Measurements from ENCODE around the gene LRFN5. TPM values are rescaled to one million over a fixed set of nuclear protein-coding genes. Genes with fewer than 3 reads are reported as not detected.

Gene LRFN5
- polyA plus RNA-seq, 3 donors: not detected

GRCh38 chr14:41606282-41606531 lies 469 bp upstream of the LRFN5 start:
- WGBS (ENCODE audit: insufficient coverage): 3% methylated on average over 6 of the region's 7 CpGs
- Histone ChIP-seq H4K20me1 (ENCODE audit: insufficient read depth, low read length) (no peaks in the 10 kb centered on the region), H3K9me3 (replicated peaks in 1 of 2; ENCODE audit: control insufficient read depth in 1 of 2, insufficient read depth in 1 of 2, low read length in 2 of 2) (peaks cover 0 to 40% of the 10 kb centered on the region in 2 donors), H3K27ac (ENCODE audit: low read depth in 1 of 2, low read length in 2 of 2) (no peak overlapping the region), H3K4me2 (replicated peaks; ENCODE audit: extremely low read depth, low read length, poor library complexity, severe bottlenecking) (peak overlapping the region; percentile 37), H3K79me2 (ENCODE audit: insufficient read depth, low read length) (no peaks in the 10 kb centered on the region), H2AFZ (ENCODE audit: insufficient read depth, low read depth, low read length, poor library complexity, severe bottlenecking) (no peak overlapping the region), H3K27me3 (ENCODE audit: control insufficient read depth in 2 of 2, insufficient read depth in 2 of 2, low read length in 2 of 2) (peaks cover 70 to 85% of the 10 kb centered on the region in 2 donors), H3K4me1 (ENCODE audit: control insufficient read depth in 1 of 2, insufficient read depth in 2 of 2, low read length in 2 of 2) (no peaks in the 10 kb centered on the region), H3K36me3 (replicated peaks in 1 of 2; ENCODE audit: control insufficient read depth in 1 of 2, insufficient read depth in 2 of 2, low read length in 2 of 2) (no peaks in the 10 kb centered on the region), H3K9ac (ENCODE audit: insufficient read depth, low read length, poor library complexity, severe bottlenecking) (no peak overlapping the region), H3K4me3 (replicated peaks in 1 of 3; ENCODE audit: low read depth in 2 of 3, low read length in 3 of 3) (peak overlapping the region in 1 of 3 experiments; percentile 36)
- intact Hi-C loops (cut with micrococcal nuclease): no loop called here
- TF ChIP-seq CTCF (IDR thresholded peaks at IDR 0.05): no peak
- no peak overlapping the region for H3K27ac Mint-ChIP-seq
- peaks cover 0 to 18% (median 2%) of the 10 kb centered on the region in 7 donors for H3K9me3 Mint-ChIP-seq
- H3K27me3 Mint-ChIP-seq (ENCODE audit: low read depth in 3 of 3): peaks cover 65 to 74% (median 71%) of the 10 kb centered on the region in 3 donors
- no peak for DNase-seq
- H3K4me3 Mint-ChIP-seq: peak overlapping the region in 1 of 2 donors; percentile 81
- H3K36me3 Mint-ChIP-seq: no peaks in the 10 kb centered on the region
- peaks cover 11% of the 10 kb centered on the region for H3K4me1 Mint-ChIP-seq

- TF ChIP-seq CTCF (IDR thresholded peaks at IDR 0.05): no peak
- H3K79me2 ChIP-seq (ENCODE audit: insufficient read depth, low read length): no peaks in the 10 kb centered on the region
- no peak overlapping the region for H3K27ac ChIP-seq (ENCODE audit: low read depth in 1 of 2, low read length in 2 of 2)
- H3K4me2 ChIP-seq (replicated peaks; ENCODE audit: extremely low read depth, low read length, poor library complexity, severe bottlenecking): peak overlapping the region; percentile 37
- no peaks in the 10 kb centered on the region for H4K20me1 ChIP-seq (ENCODE audit: insufficient read depth, low read length)
- peaks cover 70 to 81% of the 10 kb centered on the region in 2 donors for H3K27me3 ChIP-seq (ENCODE audit: control insufficient read depth in 2 of 2, insufficient read depth in 2 of 2, low read length in 2 of 2)
- H3K4me3 Mint-ChIP-seq: peak overlapping the region; percentile 32 to 81
- no peak for DNase-seq
- H3K9me3 ChIP-seq (replicated peaks in 1 of 2; ENCODE audit: control insufficient read depth in 1 of 2, insufficient read depth in 1 of 2, low read length in 2 of 2): peaks cover 0 to 40% of the 10 kb centered on the region in 2 donors
- H3K4me1 Mint-ChIP-seq: peaks cover 11% of the 10 kb centered on the region
- no peak overlapping the region for H3K9ac ChIP-seq (ENCODE audit: insufficient read depth, low read length, poor library complexity, severe bottlenecking)
- no peaks in the 10 kb centered on the region for H3K36me3 ChIP-seq (replicated peaks in 1 of 2; ENCODE audit: control insufficient read depth in 1 of 2, insufficient read depth in 2 of 2, low read length in 2 of 2)
- 3% methylated on average over 18 of the region's 21 CpGs for WGBS (ENCODE audit: insufficient coverage)
- H3K27ac Mint-ChIP-seq: no peak overlapping the region
- H3K27me3 Mint-ChIP-seq (ENCODE audit: low read depth in 3 of 3): peaks cover 65 to 77% (median 71%) of the 10 kb centered on the region in 3 donors
- H2AFZ ChIP-seq (ENCODE audit: insufficient read depth, low read depth, low read length, poor library complexity, severe bottlenecking): no peak overlapping the region
- H3K36me3 Mint-ChIP-seq: no peaks in the 10 kb centered on the region
- peaks cover 0 to 18% (median 2%) of the 10 kb centered on the region in 7 donors for H3K9me3 Mint-ChIP-seq
- intact Hi-C loops (cut with micrococcal nuclease): no loop called here
- H3K4me1 ChIP-seq (ENCODE audit: control insufficient read depth in 1 of 2, insufficient read depth in 2 of 2, low read length in 2 of 2): no peaks in the 10 kb centered on the region
- peak overlapping the region in 1 of 3 experiments; percentile 36 for H3K4me3 ChIP-seq (replicated peaks in 1 of 3; ENCODE audit: low read depth in 2 of 3, low read length in 3 of 3)
Observed at GRCh38 chr14:41607304-41607775, 664 bp downstream of the LRFN5 start.
